Head of caudate nucleus (tissue), 42 donors: Measurements from ENCODE around the gene USP9X.
"Not testable (repeated sequence)": the region's sequence is repeated elsewhere in the genome, so short reads cannot be mapped to it uniquely, and the experiment has no call there.

ENCODE experiments used
- DNase-seq, 42 donors: peaks; one replicate each; pipeline versions ENCODE4 v3.0.0 to v3.0.0-alpha.2; 2020 to 2021; ENCODE audit warnings: mixed read lengths in 7 of 42
- intact Hi-C: fragments of 100-400 bp; cut with DNase I; formaldehyde crosslinking; loops from one replicate; pipeline ENCODE4 v1.15.0; 2022

The USP9X gene, protein sequence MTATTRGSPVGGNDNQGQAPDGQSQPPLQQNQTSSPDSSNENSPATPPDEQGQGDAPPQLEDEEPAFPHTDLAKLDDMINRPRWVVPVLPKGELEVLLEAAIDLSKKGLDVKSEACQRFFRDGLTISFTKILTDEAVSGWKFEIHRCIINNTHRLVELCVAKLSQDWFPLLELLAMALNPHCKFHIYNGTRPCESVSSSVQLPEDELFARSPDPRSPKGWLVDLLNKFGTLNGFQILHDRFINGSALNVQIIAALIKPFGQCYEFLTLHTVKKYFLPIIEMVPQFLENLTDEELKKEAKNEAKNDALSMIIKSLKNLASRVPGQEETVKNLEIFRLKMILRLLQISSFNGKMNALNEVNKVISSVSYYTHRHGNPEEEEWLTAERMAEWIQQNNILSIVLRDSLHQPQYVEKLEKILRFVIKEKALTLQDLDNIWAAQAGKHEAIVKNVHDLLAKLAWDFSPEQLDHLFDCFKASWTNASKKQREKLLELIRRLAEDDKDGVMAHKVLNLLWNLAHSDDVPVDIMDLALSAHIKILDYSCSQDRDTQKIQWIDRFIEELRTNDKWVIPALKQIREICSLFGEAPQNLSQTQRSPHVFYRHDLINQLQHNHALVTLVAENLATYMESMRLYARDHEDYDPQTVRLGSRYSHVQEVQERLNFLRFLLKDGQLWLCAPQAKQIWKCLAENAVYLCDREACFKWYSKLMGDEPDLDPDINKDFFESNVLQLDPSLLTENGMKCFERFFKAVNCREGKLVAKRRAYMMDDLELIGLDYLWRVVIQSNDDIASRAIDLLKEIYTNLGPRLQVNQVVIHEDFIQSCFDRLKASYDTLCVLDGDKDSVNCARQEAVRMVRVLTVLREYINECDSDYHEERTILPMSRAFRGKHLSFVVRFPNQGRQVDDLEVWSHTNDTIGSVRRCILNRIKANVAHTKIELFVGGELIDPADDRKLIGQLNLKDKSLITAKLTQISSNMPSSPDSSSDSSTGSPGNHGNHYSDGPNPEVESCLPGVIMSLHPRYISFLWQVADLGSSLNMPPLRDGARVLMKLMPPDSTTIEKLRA (N-terminal part only)

DNA sequence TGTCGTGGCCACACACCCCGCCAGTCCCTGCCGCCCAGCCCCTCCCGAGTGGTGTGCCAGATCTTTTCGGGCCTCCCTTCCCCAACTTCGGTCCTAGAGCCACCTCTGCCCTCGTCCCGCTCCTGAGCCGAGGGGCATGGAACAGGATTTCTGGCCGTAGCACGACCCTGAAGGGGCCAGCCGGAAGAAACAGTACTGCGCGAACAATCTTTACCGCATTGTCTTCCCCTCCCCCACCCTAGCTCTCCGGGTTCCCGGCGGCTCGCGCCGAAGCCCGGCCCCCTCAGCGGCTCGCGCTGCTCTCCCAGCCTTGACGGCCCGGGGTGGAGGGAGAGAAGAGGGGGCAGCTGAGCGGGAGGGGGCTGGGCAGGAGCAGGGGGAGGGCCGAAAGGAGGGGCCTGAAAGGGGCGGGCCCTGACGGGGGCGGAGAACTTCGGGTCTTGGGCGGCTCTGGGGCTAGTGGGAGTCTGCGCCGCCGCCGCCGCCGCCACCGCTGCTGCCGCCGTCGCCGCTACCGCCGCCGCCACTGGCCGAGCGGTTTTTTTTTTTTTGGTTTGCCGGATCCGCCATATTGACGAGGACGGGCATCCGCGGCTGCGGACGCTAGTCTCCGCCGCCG is at the start of gene USP9X:
USP9X (plus strand) TSS at position 553 of the 619 bp plus-strand sequence. CDS start 38,184 bp downstream, outside the sequence.
- intact Hi-C loops, result loop anchor here (2.0 to 10.0 kb wide), 3 partner anchors 74 to 350 kb away; partner anchors contain the start of genes DDX3X and MED14
- peak; percentile 65 to 97 (median 92) for DNase-seq

DNA sequence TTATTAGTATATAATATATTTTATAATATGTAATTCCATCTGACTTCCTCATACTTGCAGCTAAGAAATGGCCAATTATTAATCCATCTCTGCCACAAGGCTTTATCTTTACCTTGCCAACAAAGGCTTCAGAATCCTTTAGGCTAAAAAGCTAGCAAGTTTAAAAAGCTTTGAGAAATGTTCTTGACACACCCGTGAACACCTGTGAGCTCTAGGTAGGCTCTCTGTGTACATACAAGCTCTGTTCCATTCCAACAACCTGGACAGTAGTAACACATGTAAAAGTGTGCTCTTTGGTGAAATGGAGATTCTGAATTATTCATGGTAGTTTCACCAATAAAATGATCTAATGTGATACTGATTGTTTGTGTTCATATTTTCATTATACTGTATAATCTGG is 49.7 kb upstream of the USP9X start:
- no peak for DNase-seq
- intact Hi-C loops, result no loop called here

GRCh38 chrX:41036668-41037326 is 48.4 kb upstream of the USP9X start:
- intact Hi-C loops, result no loop called here
- no peak for DNase-seq

DNA sequence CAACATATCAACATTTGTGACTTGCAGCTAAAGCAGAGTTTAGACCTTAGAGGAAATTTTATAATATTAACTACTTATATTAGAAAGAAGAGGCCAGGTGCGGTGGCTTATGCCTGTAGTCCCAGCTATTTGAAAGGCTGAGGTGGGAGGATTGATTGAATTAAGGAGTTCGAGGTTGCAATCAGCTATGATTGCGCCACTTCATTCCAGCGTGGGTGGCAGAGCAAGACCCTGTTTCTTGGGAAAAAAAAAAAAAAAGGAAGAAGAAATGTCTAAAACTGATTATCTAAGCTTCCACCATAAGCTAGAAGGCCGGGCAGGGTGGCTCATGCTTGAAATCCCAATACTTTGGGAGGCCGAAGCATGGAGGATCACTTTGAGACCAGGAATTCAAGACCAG is 42.0 kb upstream of the USP9X start:
- no peak for DNase-seq
- intact Hi-C loops, result no loop called here

DNA sequence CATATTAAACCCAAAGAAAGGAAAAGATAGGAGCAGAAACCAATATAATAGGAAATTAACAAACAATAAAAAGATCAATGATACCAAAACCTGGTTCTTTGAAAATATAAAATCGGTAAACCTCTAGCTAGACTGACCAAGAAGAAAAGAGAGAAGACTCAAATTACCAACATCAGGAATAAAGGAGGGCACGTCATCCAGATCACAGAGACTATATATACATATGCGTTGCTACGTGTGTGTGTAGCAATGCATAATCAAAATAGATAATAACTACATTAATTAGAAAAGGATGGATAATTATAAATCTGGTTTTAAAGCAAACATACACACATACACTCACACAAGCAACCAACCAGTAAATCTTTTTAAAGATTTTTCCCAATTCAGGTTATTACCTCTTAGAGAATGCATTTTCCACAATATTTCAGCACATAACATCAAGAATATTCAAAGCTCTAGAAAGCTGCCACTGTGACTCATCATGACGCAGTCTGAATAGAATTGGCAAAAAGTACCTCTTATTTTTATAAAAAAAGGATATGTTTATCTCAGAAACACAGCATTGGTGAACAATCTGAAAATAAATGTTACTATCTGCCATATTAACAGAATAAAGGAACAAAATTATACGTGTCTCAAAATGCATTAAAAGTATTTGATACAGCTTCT is 41.4 kb upstream of the USP9X start:
- no peak for DNase-seq
- intact Hi-C loops, result no loop called here

DNA sequence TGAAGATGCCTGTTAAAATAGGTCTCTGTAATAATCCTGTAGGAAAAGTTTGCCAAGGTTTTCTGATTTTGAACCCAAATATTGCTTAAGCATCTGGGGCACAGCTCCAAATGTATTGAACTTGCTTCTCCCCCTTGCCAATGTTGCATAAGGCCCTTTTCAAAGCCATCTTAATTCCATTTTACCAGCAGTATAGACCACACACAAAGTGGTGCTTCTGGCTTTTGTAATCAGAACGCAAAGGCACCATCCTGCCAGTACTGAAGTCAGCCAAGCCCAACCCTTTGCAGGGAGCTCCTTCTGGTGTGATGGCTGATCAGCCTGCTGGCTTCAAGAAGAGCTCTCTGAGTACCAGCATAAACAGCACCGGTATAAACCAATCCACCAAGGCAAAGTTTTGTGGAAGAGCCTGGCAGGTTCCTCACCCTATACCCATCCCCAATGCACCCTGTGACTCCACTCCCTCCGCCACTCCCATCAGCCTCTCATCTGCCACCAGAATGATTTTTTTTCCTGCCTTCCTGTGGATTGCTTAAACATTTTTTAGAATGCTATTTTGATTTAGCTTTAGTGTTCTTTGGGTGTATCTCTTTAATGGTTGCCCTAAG is 39.2 kb upstream of the USP9X start:
- peak in 2 of 42 donors; percentile 2 to 3 for DNase-seq
- intact Hi-C loops, result no loop called here

DNA sequence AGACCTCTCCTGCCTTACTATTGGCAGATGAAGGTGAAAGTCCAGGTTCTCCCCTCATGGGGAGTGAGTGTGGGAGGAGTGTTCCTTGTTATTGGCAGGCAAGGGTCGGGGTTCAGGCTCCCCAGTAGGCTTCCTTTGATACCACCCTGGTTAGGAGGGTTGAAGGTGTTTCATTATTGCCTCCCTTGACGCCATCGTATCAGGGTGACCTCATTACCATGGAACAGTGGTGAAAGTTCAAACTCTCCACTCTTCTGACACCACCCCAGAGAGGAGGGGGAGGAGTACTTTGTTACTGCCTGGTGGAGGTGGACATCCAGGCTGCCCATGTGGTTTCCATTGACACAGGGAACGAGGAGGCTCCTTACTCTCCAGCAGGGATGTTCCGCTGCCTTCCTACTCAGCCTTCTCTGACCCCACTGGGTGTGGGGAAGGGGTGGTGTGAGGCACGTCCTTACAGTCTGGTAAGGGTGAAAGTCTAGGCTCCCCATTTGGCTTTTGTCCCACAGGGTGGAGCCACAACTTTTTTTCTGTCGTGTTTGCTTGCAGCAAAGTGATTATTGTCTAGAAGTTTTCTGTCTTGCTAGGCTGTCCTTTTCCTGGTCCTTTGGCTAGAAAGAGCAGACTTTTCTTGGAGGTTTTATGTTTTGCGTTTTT is 37.2 kb upstream of the USP9X start:
- intact Hi-C loops, result no loop called here
- DNase-seq, result no peak

DNA sequence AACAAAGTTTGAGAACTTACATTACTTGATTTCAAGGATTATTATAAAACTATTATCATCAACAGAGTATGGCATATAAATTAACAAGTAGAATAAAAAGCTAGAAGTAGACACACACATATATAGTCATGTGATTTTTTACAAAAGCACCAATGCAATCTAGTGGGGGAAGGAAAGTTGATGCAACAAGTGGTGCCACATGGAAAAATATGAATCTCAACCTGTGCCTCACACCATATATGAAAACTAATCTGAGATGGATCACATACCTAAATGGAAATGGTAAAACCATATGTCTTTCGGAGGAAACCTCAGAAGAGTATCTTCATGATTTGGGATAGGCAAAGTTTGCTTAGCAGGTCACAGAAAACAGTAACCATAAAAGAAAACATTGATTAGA is 34.9 kb upstream of the USP9X start:
- DNase-seq, result no peak
- intact Hi-C loops, result no loop called here

- intact Hi-C loops, result no loop called here
- DNase-seq, result no peak
Measured at GRCh38 chrX:41051288-41051687, 34.0 kb upstream of the USP9X start.

DNA sequence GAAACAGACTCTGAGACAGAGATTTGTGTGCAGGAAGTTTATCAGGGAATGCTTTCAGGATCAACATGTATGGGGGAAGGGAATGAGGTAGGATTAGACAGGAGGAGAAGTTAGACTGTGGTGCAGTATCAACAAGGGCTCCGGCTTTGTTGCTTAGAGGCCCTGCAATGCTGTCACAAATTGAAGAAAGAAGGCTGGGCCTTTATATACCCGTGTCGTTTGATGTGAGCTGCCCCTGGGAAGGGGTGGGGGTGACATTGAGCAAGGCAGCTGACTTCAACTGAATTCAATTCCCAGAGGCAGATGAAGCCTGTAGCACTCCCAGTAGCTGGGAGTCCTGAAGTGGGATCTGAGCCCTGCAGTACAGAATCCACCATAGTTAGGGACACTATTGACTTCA is 29.5 kb upstream of the USP9X start:
- intact Hi-C loops, result no loop called here
- no peak for DNase-seq

- peak in 7 of 42 donors; percentile 3 to 49 (median 15) for DNase-seq
- intact Hi-C loops, result not testable (repeated sequence)
Measured at GRCh38 chrX:41063276-41063675, 22.0 kb upstream of the USP9X start.

DNA sequence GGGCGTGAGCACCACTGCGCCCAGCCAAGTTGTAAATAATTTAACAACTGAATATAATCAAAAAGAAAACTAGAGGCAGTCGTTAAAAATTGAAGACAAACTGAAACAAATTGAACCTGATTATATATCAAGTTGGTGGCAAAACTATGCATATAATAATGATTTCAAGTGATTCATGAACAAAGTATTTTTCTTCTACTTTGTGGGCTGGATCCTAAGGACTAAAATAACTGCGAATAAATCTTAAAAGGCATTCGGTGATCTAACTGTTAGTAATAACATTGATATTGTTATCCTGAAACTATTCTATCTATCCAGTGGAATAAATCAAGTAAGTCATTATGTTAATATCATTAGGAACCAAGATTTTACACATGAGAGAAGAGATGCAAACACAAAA is 21.2 kb upstream of the USP9X start:
- no peak for DNase-seq
- intact Hi-C loops, result no loop called here

DNA sequence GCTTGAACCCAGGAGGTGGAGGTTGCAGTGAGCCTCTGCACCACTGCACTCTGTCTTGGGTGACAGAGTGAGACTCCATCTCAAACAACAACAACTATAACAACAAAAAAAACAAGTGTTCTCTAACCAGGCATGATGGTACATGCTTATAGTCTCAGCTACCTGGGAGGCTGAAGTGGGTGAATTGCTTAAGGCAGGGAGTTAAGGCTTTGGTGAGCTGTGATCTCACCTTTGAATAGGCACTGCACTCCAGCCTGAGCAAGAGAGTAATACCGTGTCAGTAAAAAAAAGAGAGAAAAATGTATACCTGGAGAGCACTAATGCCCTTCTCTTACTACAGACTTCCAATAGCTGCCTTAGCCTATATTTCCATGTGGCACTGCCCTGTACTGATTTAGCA is 18.9 kb upstream of the USP9X start:
- intact Hi-C loops, result no loop called here
- no peak for DNase-seq

GRCh38 chrX:41066969-41067368 is 18.3 kb upstream of the USP9X start:
- intact Hi-C loops, result no loop called here
- DNase-seq, result no peak

DNA sequence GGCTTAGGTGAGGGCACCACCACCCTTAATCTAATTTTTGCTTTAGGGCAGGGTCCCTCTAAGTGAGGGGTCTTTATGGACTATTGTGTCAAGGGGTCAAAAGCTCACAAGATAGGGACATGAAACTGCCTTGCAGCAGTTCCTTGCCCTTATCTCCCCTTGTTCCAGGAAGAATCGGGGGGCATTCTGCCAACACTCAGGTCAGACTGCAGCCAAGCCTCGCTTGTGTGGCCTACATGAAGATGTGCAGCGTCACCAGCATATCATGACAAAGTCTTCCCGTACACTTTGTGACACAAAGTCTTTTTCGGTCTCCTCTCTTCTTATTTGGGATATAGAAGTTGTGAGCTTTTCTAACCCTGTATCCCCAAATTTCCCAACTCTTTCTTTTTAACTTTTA is 17.5 kb upstream of the USP9X start:
- intact Hi-C loops, result no loop called here
- no peak for DNase-seq

DNA sequence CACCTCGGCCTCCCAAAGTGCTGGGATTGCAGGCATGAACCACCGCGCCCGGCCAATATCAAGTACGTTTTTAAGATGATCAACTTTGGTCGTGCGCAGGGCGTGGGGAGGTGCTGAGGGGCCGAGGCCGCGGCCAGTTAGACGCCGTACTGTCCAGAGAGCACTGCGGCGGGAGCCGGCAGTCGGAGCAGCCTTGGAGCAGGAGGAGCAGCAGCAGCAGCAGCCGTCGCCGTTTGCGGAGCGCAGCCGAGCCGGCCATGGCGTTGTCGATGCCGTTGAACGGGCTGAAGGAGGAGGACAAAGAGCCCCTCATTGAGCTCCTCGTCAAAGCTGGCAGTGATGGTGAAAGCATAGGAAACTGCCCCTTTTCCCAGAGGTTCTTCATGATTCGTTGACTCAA is 8.5 kb upstream of the USP9X start:
- no peak for DNase-seq
- intact Hi-C loops, result no loop called here

- intact Hi-C loops, result loop anchor here (10.0 kb wide), 2 partner anchors 253 to 347 kb away; partner anchors contain the start of genes DDX3X and MED14
Measured at GRCh38 chrX:41081821-41082220, 3.4 kb upstream of the USP9X start.

More at GRCh38 chrX:41081821-41082220, 3.4 kb upstream of the USP9X start:
- no peak for DNase-seq
